GM12892 (cell line): Measurements from ENCODE around the gene SCRN1.

ENCODE experiments used
- POLR2A ChIP-seq: IDR thresholded peaks from 2 replicates; pipeline ENCODE4 v1.6.1; 2011; ENCODE audit warnings: low read depth, low read length, control low read depth
- TAF1 ChIP-seq: IDR thresholded peaks from 2 replicates; pipeline ENCODE4 v1.6.1; 2011; ENCODE audit warnings: low read depth, mild to moderate bottlenecking, control low read depth, low read length, borderline replicate concordance

DNA sequence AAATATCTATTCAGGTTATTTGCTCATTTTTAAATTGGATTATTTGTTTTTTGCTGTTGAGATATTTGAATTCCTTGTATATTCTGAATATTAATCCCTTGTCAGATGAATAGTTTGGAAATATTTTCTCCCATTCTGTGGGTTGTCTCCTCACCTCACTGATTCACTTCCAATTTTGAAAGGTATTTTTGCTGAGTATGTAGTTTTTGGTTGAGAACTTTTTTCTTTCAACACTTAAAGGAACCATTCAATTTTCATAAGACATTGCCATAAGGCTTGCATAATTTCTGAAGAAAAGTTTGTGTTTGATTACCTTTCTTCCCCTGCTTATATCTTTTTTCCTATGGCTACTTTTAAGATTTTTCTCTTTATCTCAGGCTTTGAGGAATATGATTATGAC, 8.9 kb upstream of the SCRN1 start:
- TF ChIP-seq TAF1: no peak
- no peak for TF ChIP-seq POLR2A
